Measurements from ENCODE around the gene ALG2. TPM values are rescaled to one million over a fixed set of nuclear protein-coding genes. Genes with fewer than 3 reads are reported as not detected.

The ALG2 gene
- 32.6 and 41.8 TPM in 2 replicates for total RNA-seq (2011; cell fraction: chromatin; rRNA removed; ENCODE audit: low replicate concordance)
- total RNA-seq (2011; cell fraction: nucleolus; rRNA removed), result 42.9 and 43.7 TPM in 2 replicates
- total RNA-seq (2011; cell fraction: nucleoplasm; rRNA removed), result 40.1 and 41.9 TPM in 2 replicates
- 17.8 and 20.6 TPM in 2 replicates for total RNA-seq (2014; rRNA removed)
- 24.3 and 24.7 TPM in 2 replicates for total RNA-seq (2014; rRNA removed; fragmentation: Illumina TruSeq; extraction: Trizol)
- 23.8 and 25.2 TPM in 2 replicates for total RNA-seq (2015; rRNA removed; fragmentation: Illumina TruSeq; extraction: Trizol)
- 17.2 and 18.2 TPM in 2 replicates for total RNA-seq (2021)
- polyA plus RNA-seq (2011; rRNA removed), result 41.9 and 44.4 TPM in 2 replicates
- polyA plus RNA-seq (2011; cell fraction: cytosol; rRNA removed), result 25.6 and 30.4 TPM in 2 replicates
- polyA plus RNA-seq (2011; cell fraction: nucleus; rRNA removed), result 34.9 and 41.2 TPM in 2 replicates
- polyA plus RNA-seq (2012), result 15.8 and 24.9 TPM in 2 replicates
- 23.7 and 28.7 TPM in 2 replicates for polyA plus RNA-seq (2014; fragmentation: Illumina TruSeq; extraction: Trizol)
- polyA plus RNA-seq (2014; fragmentation: Nextera tagmentation; extraction: Ambion mirVana), result 1 to 10 TPM; 4.9 to 7.3 TPM
- polyA plus RNA-seq (2014; rRNA removed), result 18.1 and 20.2 TPM in 2 replicates
- polyA minus RNA-seq (2011; rRNA and poly(A)+ RNA removed), result 27.3 and 28.5 TPM in 2 replicates
- 11.8 and 12.3 TPM in 2 replicates for polyA minus RNA-seq (2011; cell fraction: cytosol; rRNA and poly(A)+ RNA removed)
- polyA minus RNA-seq (2011; cell fraction: nucleus; rRNA and poly(A)+ RNA removed), result 13.5 and 24.4 TPM in 2 replicates
- percentile 95 among the genes with signal in this experiment for Bru-seq, nascent RNA
- percentile 96 among the genes with signal in this experiment for BruChase-seq, experiment 1, labeled RNA remaining after a 2-hour chase
- percentile 96 among the genes with signal in this experiment for BruChase-seq, experiment 2, labeled RNA remaining after a 6-hour chase
- long read RNA-seq, experiment 1, transcript ALG2-203 (2 exons, 1,880 nt), result major isoform, 24 of 87 reads
- long read RNA-seq, experiment 1, transcript ALG2-201 (3 exons, 2,966 nt), result minor isoform, 22 of 87 reads
- long read RNA-seq, experiment 1, partial matches to known transcripts, result 37 of 87 reads
- long read RNA-seq, experiment 1, other reads (novel, unspliced or antisense), result 0 of 87 reads
- long read RNA-seq, experiment 2, transcript ALG2-201 (3 exons, 2,966 nt), result minor isoform, 5 of 22 reads
- long read RNA-seq, experiment 2, transcript ALG2-203 (2 exons, 1,880 nt), result major isoform, 7 of 22 reads
- long read RNA-seq, experiment 2, partial matches to known transcripts, result 0 of 22 reads
- long read RNA-seq, experiment 2, other reads (novel, unspliced or antisense), result 10 of 22 reads
- long read RNA-seq, experiment 3, transcript ALG2-203 (2 exons, 1,880 nt), result minor isoform, 11 of 31 reads
- long read RNA-seq, experiment 3, transcript ALG2-201 (3 exons, 2,966 nt), result major isoform, 17 of 31 reads
- long read RNA-seq, experiment 3, partial matches to known transcripts, result 2 of 31 reads
- long read RNA-seq, experiment 3, other reads (novel, unspliced or antisense), result 1 of 31 reads

- Histone ChIP-seq H2AFZ (ENCODE audit: low read depth, low read length) (peak within 1 kb of the TSS; percentile 94), H3K79me2 (ENCODE audit: control insufficient read depth, insufficient read depth, low read length) (peaks cover 92% of the 10 kb centered on the region), H3K36me3 (ENCODE audit: control insufficient read depth, insufficient read depth, low read length) (peaks cover 63% of the 10 kb centered on the region), H3K4me3 (peak within 1 kb of the TSS; percentile 64), H3K4me2 (ENCODE audit: insufficient read depth, low read length) (peak within 1 kb of the TSS; percentile 84), H3K9me3 (replicated peaks; ENCODE audit: control insufficient read depth, insufficient read depth, low read depth, low read length) (no peaks in the 10 kb centered on the region), H3K27ac (ENCODE audit: extremely low read depth, low read depth, low read length) (peak within 1 kb of the TSS; percentile 98), H4K20me1 (replicated peaks; ENCODE audit: control insufficient read depth, insufficient read depth, low read length) (peaks cover 10% of the 10 kb centered on the region), H3K9ac (ENCODE audit: insufficient read depth in 1 of 2, low read depth in 2 of 2, low read length in 2 of 2) (peak within 1 kb of the TSS; percentile 85 to 98), H3K27me3 (ENCODE audit: control insufficient read depth in 2 of 2, insufficient read depth in 2 of 2, low read length in 2 of 2) (no peaks in the 10 kb centered on the region), H3K4me1 (replicated peaks in 1 of 2; ENCODE audit: control insufficient read depth in 2 of 2, insufficient read depth in 2 of 2, low read length in 2 of 2) (peaks cover 9 to 14% of the 10 kb centered on the region in 2 experiments; a peak in 3 of 5 replicates), H3K9me1 (ENCODE audit: control insufficient read depth, insufficient read depth, low read length) (no peaks in the 10 kb centered on the region)
- ChIA-PET CTCF (ENCODE audit: low intra/inter-chr PET ratio) (interaction anchor here (0.5 kb wide), 1 partner anchor 104 kb away, joined by 4 read pairs; no protein-coding TSS in a partner anchor), POLR2A (interaction anchor here (0.6 to 4.7 kb wide), 20 partner anchors 10 to 1148 kb away, joined by 3 to 45 read pairs (median 3); no protein-coding TSS in a partner anchor)
- DNase-seq (ENCODE audit: extremely low read depth in 1 of 4, low spot score in 3 of 4) (peak; percentile 95 to 98 (median 98)), ATAC-seq (peak; percentile 95), FAIRE-seq (peak; percentile 96)
- BruUV-seq (replicated peaks), result no TSS peak
- 1% methylated on average over 68 of the region's 70 CpGs for WGBS (ENCODE audit: insufficient coverage, low coverage, missing lambda C conversion rate)
- intact Hi-C loops (cut with micrococcal nuclease), result no loop called here
- in situ Hi-C loops (cut with MboI), result no loop called here
- TF ChIP-seq THRB (CRISPR knock-in tag; conservative IDR thresholded peaks at IDR 0.05) (no peak), E2F1 (CRISPR knock-in tag; IDR thresholded peaks at IDR 0.05) (0 out of 2 replicates have a peak, but pooled peaks have one; percentile 30), DACH1 (IDR thresholded peaks at IDR 0.05; ENCODE audit: partially characterized antibody) (peak; percentile 98), ATF2 (CRISPR knock-in tag; IDR thresholded peaks at IDR 0.05) (no peak), ZC3H4 (CRISPR knock-in tag; IDR thresholded peaks at IDR 0.05; ENCODE audit: borderline replicate concordance) (no peak), C11orf30 (IDR thresholded peaks at IDR 0.05; ENCODE audit: low read depth) (peak; percentile 93), ZNF584 (CRISPR knock-in tag; IDR thresholded peaks at IDR 0.05; ENCODE audit: low read depth) (no peak), GTF2A2 (tag; IDR thresholded peaks at IDR 0.05) (no peak), BRF1 (IDR thresholded peaks at IDR 0.05; ENCODE audit: borderline replicate concordance, extremely low read depth, insufficient read length) (no peak), TCF3 (CRISPR knock-in tag; IDR thresholded peaks at IDR 0.05) (no peak; the same call in 1 of the 2 replicates)
These were observed at the start of gene ALG2, which contains the start of gene SEC61B for GRCh38 chr9:99221621-99222415. Gene ALG2 (minus strand): TSS chr9:99221942. CDS start chr9:99221894, 48 bp downstream. Gene SEC61B (plus strand): TSS chr9:99222282. CDS start chr9:99222364, 82 bp downstream.
